Neural cell (in vitro differentiated cells): Measurements from ENCODE around the gene PCDHB1.

Source experiments
- CTCF ChIP-seq: fragments of 450-650 bp; IDR thresholded peaks from 2 replicates; pipeline ENCODE4 v1.5.1; 2014; ENCODE audit warnings: antibody characterized with exemption, mild to moderate bottlenecking, moderate library complexity; ENCODE audit not compliant: poor library complexity, severe bottlenecking
- EP300 ChIP-seq: fragments of 450-650 bp; conservative IDR thresholded peaks from 2 replicates; pipeline ENCODE4 v1.6.1; 2014; ENCODE audit warnings: antibody characterized with exemption, mild to moderate bottlenecking, moderate library complexity; ENCODE audit not compliant: poor library complexity, severe bottlenecking
- EZH2 ChIP-seq: fragments of 200-600, 300-800 bp; shearing (Covaris generic), sonication (generic); IDR thresholded peaks from 2 replicates; pipeline ENCODE4 v1.6.1; 2014; ENCODE audit warnings: antibody characterized with exemption, low read length, borderline replicate concordance, mild to moderate bottlenecking; ENCODE audit not compliant: insufficient read depth, poor library complexity, severe bottlenecking
- POLR2AphosphoS5 ChIP-seq: IDR thresholded peaks from 2 replicates; pipeline ENCODE4 v1.6.1; 2012
- REST ChIP-seq: IDR thresholded peaks from 2 replicates; pipeline ENCODE4 v1.6.1; 2012; ENCODE audit warnings: borderline replicate concordance

- TF ChIP-seq CTCF: no peak
- TF ChIP-seq POLR2AphosphoS5: no peak
- TF ChIP-seq EZH2: no peak
- no peak for TF ChIP-seq EP300
- TF ChIP-seq REST: no peak
Observed at GRCh38 chr5:141050622-141051520, at the start of gene PCDHB1.
